Measurements from ENCODE around the gene SUPT20H. TPM values are rescaled to one million over a fixed set of nuclear protein-coding genes. Genes with fewer than 3 reads are reported as not detected.

The SUPT20H gene
- 10 to 100 TPM; 74.1 to 79.8 TPM for total RNA-seq

GRCh38 chr13:37058910-37059847 lies at the start of gene SUPT20H:
SUPT20H (minus strand) TSS chr13:37059688; CDS start chr13:37051490, 8,198 bp downstream.
- H3K27me3 Mint-ChIP-seq: peaks cover under 1% of the 10 kb centered on the region
- no peaks in the 10 kb centered on the region for H3K9me3 Mint-ChIP-seq
- DNase-seq: peak; percentile 92
- H3K4me3 Mint-ChIP-seq: peak within 1 kb of the TSS; percentile 94
- ChIA-PET CTCF (no interaction called here), POLR2A (no interaction called here)
- peak within 1 kb of the TSS; percentile 99 for H3K27ac Mint-ChIP-seq
- H3K36me3 Mint-ChIP-seq (ENCODE audit: low read depth): peaks cover 26% of the 10 kb centered on the region
- peaks cover 37% of the 10 kb centered on the region for H3K4me1 Mint-ChIP-seq

- DNase-seq: no peak
- ChIA-PET POLR2A (no interaction called here), CTCF (no interaction called here)
- Mint-ChIP-seq H3K27me3 (peaks cover 4% of the 10 kb centered on the region), H3K4me3 (no peak overlapping the region), H3K36me3 (ENCODE audit: low read depth) (no peaks in the 10 kb centered on the region), H3K4me1 (no peaks in the 10 kb centered on the region), H3K9me3 (no peaks in the 10 kb centered on the region), H3K27ac (no peak overlapping the region)
Measured at GRCh38 chr13:37109051-37109678, 49.7 kb upstream of the SUPT20H start.

- Mint-ChIP-seq H3K9me3 (no peaks in the 10 kb centered on the region), H3K4me1 (no peaks in the 10 kb centered on the region), H3K27me3 (peaks cover 8% of the 10 kb centered on the region), H3K27ac (no peak overlapping the region), H3K36me3 (ENCODE audit: low read depth) (no peaks in the 10 kb centered on the region), H3K4me3 (no peak overlapping the region)
- ChIA-PET POLR2A (no interaction called here), CTCF (no interaction called here)
- DNase-seq: no peak
Measured at GRCh38 chr13:37107868-37108267, 48.4 kb upstream of the SUPT20H start.

- no peak for DNase-seq
- Mint-ChIP-seq H3K27ac (no peak overlapping the region), H3K9me3 (no peaks in the 10 kb centered on the region), H3K4me3 (no peak overlapping the region), H3K4me1 (no peaks in the 10 kb centered on the region), H3K27me3 (peaks cover 8% of the 10 kb centered on the region), H3K36me3 (ENCODE audit: low read depth) (no peaks in the 10 kb centered on the region)
- ChIA-PET POLR2A (no interaction called here), CTCF (no interaction called here)
Measured at GRCh38 chr13:37107456-37107855, 48.0 kb upstream of the SUPT20H start.

GRCh38 chr13:37106642-37107041 lies 47.2 kb upstream of the SUPT20H start:
- Mint-ChIP-seq H3K36me3 (ENCODE audit: low read depth) (no peaks in the 10 kb centered on the region), H3K4me3 (no peak overlapping the region), H3K9me3 (no peaks in the 10 kb centered on the region), H3K4me1 (no peaks in the 10 kb centered on the region), H3K27me3 (peaks cover 12% of the 10 kb centered on the region), H3K27ac (no peak overlapping the region)
- POLR2A ChIA-PET: no interaction called here
- CTCF ChIA-PET: no interaction called here
- DNase-seq: no peak

GRCh38 chr13:37105251-37105714 lies 45.8 kb upstream of the SUPT20H start, which contains the start of gene CSNK1A1L:
CSNK1A1L (minus strand) TSS chr13:37105664; CDS start chr13:37105256, 408 bp downstream.
- Mint-ChIP-seq H3K36me3 (ENCODE audit: low read depth) (no peaks in the 10 kb centered on the region), H3K27ac (no peak within 1 kb of the TSS), H3K9me3 (no peaks in the 10 kb centered on the region), H3K27me3 (peaks cover 10% of the 10 kb centered on the region), H3K4me1 (no peaks in the 10 kb centered on the region), H3K4me3 (no peak within 1 kb of the TSS)
- POLR2A ChIA-PET: no interaction called here
- DNase-seq: no peak
- CTCF ChIA-PET: no interaction called here

GRCh38 chr13:37102896-37103295 lies 43.4 kb upstream of the SUPT20H start:
- no peaks in the 10 kb centered on the region for H3K36me3 Mint-ChIP-seq (ENCODE audit: low read depth)
- no peak for DNase-seq
- CTCF ChIA-PET: no interaction called here
- H3K27ac Mint-ChIP-seq: no peak overlapping the region
- H3K4me3 Mint-ChIP-seq: no peak overlapping the region
- no peaks in the 10 kb centered on the region for H3K9me3 Mint-ChIP-seq
- POLR2A ChIA-PET: no interaction called here
- H3K4me1 Mint-ChIP-seq: no peaks in the 10 kb centered on the region
- H3K27me3 Mint-ChIP-seq: peaks cover 15% of the 10 kb centered on the region

GRCh38 chr13:37101201-37101600 lies 41.7 kb upstream of the SUPT20H start:
- no peak for DNase-seq
- CTCF ChIA-PET: no interaction called here

GRCh38 chr13:37100731-37101130 lies 41.2 kb upstream of the SUPT20H start:
- Mint-ChIP-seq H3K4me3 (no peak overlapping the region), H3K27me3 (peaks cover 15% of the 10 kb centered on the region), H3K36me3 (ENCODE audit: low read depth) (no peaks in the 10 kb centered on the region), H3K9me3 (no peaks in the 10 kb centered on the region), H3K27ac (no peak overlapping the region), H3K4me1 (no peaks in the 10 kb centered on the region)
- POLR2A ChIA-PET: no interaction called here
- DNase-seq: no peak
- CTCF ChIA-PET: no interaction called here

More at GRCh38 chr13:37101201-37101600, 41.7 kb upstream of the SUPT20H start:
- Mint-ChIP-seq H3K27me3 (peaks cover 15% of the 10 kb centered on the region), H3K36me3 (ENCODE audit: low read depth) (no peaks in the 10 kb centered on the region), H3K4me1 (no peaks in the 10 kb centered on the region), H3K4me3 (no peak overlapping the region), H3K9me3 (no peaks in the 10 kb centered on the region), H3K27ac (no peak overlapping the region)
- POLR2A ChIA-PET: no interaction called here

- no peaks in the 10 kb centered on the region for H3K4me1 Mint-ChIP-seq
- CTCF ChIA-PET: no interaction called here
- POLR2A ChIA-PET: no interaction called here
- no peak for DNase-seq
- no peaks in the 10 kb centered on the region for H3K9me3 Mint-ChIP-seq
- no peak overlapping the region for H3K4me3 Mint-ChIP-seq
- H3K36me3 Mint-ChIP-seq (ENCODE audit: low read depth): no peaks in the 10 kb centered on the region
- no peak overlapping the region for H3K27ac Mint-ChIP-seq
- H3K27me3 Mint-ChIP-seq: peaks cover 13% of the 10 kb centered on the region
Measured at GRCh38 chr13:37097076-37097475, 37.6 kb upstream of the SUPT20H start.

GRCh38 chr13:37094840-37095239 lies 35.4 kb upstream of the SUPT20H start:
- Mint-ChIP-seq H3K4me1 (no peaks in the 10 kb centered on the region), H3K27me3 (peaks cover 3% of the 10 kb centered on the region), H3K4me3 (no peak overlapping the region), H3K9me3 (no peaks in the 10 kb centered on the region), H3K36me3 (ENCODE audit: low read depth) (no peaks in the 10 kb centered on the region), H3K27ac (no peak overlapping the region)
- DNase-seq: no peak
- POLR2A ChIA-PET: no interaction called here
- CTCF ChIA-PET: no interaction called here

GRCh38 chr13:37094099-37094498 lies 34.6 kb upstream of the SUPT20H start:
- Mint-ChIP-seq H3K27me3 (peaks cover 2% of the 10 kb centered on the region), H3K4me1 (no peaks in the 10 kb centered on the region), H3K4me3 (no peak overlapping the region), H3K27ac (no peak overlapping the region), H3K36me3 (ENCODE audit: low read depth) (no peaks in the 10 kb centered on the region), H3K9me3 (no peaks in the 10 kb centered on the region)
- POLR2A ChIA-PET: no interaction called here
- CTCF ChIA-PET: no interaction called here
- DNase-seq: no peak

- H3K4me3 Mint-ChIP-seq: no peak overlapping the region
- no peaks in the 10 kb centered on the region for H3K36me3 Mint-ChIP-seq (ENCODE audit: low read depth)
- no peak overlapping the region for H3K27ac Mint-ChIP-seq
- ChIA-PET POLR2A (no interaction called here), CTCF (no interaction called here)
- H3K9me3 Mint-ChIP-seq: no peaks in the 10 kb centered on the region
- H3K4me1 Mint-ChIP-seq: no peaks in the 10 kb centered on the region
- peaks cover 10% of the 10 kb centered on the region for H3K27me3 Mint-ChIP-seq
- no peak for DNase-seq
Measured at GRCh38 chr13:37091835-37092234, 32.3 kb upstream of the SUPT20H start.

Measured in activated CD4-positive, alpha-beta T cell treated with anti-CD3 and anti-CD28 coated beads, Interleukin-2, amount 10 ng/mL, durations not matched to agents 7 days and 5 days (primary cell).